Metanephros (tissue), 1 donor: Measurements from ENCODE around the gene TMEM176B. TPM values are rescaled to one million over a fixed set of nuclear protein-coding genes. Genes with fewer than 3 reads are reported as not detected.

Experiments used
- total RNA-seq: library from RNA; depleted of rRNA; stranded (reverse); fragments of >200 nt; gene quantifications from one replicate; pipeline ENCODE4 v1.2.3, GENCODE V29; 2014

Gene TMEM176B
- 69.6 TPM for total RNA-seq

DNA sequence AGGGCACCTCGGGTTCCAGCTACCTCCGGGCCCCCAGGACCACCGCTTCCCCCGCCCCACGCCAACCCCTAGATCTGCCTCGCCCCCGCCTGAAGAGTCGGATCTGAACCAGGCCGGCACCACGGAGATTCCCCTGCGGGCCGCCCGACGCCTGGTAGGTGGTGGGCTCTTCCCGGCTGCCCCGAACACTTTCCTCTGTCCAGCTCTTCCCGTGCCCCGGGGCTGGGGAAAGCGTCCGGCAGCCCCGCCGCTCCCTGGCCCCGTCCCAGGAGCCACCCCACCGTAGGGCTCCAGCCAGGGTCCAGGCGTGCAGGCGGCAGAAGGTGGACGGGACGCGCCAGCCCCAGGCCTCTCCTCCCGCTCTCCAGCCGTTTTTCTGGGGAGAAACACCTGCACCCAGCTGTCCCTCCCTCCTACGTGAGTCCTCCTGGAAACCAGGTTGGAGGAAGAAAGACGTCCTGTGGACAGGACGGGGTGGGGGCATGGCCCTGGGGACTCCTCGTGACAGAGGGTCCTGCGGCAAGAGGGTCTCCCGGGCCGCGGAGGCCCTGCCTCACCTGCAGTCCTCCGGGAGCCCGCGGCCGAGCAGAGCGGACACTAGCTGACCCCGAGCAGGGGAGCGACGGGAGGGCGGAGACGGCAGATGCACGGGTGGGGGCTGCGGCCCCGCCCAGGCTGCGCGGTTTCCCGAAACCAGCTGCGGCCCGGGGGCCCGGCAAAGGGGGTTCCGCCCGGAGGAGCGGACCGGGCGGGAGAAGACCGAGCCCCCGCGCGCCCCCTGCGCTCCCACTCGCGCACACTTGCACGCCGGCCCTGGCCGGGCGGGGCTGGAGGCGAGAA, at the start of gene TMEM176B:
TMEM176B (minus strand) TSS at position 624 of the 840 bp plus-strand sequence. CDS start 3,795 bp downstream, outside the sequence.

DNA sequence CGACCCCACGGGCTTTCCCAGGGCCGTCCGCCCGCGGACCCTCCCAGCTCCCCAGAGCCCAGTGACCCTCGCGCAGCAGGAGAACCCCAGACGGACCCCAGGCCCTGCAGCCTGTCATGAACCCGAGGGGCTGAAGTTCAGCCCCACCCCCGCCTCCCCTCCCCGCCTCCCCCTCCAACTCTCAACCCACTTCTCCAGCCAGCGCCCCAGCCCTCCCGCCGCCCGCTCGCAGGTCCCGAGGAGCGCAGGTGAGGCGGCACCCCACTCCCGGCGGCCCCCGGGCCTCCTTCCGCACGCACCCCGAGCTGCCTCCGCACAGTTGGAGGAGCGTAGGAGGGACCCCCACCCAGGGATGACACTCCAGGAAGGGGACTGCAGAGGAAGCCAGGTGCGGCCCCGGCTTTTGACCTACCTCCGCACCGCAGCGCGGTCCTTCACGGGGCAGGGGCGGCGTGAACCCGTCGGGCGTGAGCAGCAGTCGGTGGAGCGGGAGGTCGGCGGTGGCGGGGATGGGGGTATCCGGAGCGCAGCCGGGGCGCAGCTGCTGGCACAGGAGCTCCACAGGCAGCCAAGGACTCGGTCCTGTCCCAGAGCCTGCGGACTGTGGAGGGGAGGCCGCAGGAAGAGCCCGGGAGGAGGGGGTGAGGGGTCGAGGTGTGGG, 547 bp upstream of the TMEM176B start, which contains the start of gene TMEM176A:
TMEM176A (plus strand) TSS at position 189 of the 661 bp plus-strand sequence. CDS start 782 bp downstream, outside the sequence.

Other genes starting within 250 kb of the TMEM176B start
- gene GIMAP4, start 233.0 kb downstream of the TMEM176B start, total RNA-seq, result 24.2 TPM
- gene GIMAP6, start 168.0 kb downstream of the TMEM176B start, total RNA-seq, result 18.9 TPM
- 10.0 TPM for gene GIMAP2, start 114.7 kb downstream of the TMEM176B start, total RNA-seq
- 2.6 TPM for gene GIMAP1, start 83.8 kb downstream of the TMEM176B start, total RNA-seq
- 17.0 TPM for gene GIMAP5, start 62.9 kb downstream of the TMEM176B start, total RNA-seq
- 71.8 TPM for gene TMEM176A, start 405 bp upstream of the TMEM176B start, total RNA-seq
- gene AOC1, start 52.2 kb upstream of the TMEM176B start, total RNA-seq, result 82.9 TPM
- 14.4 TPM for gene KCNH2, start 178.0 kb upstream of the TMEM176B start, total RNA-seq
- gene NOS3, start 190.7 kb upstream of the TMEM176B start, total RNA-seq, result 22.5 TPM
- gene ATG9B, start 224.1 kb upstream of the TMEM176B start, total RNA-seq, result 0.70 TPM
- gene ABCB8, start 228.1 kb upstream of the TMEM176B start, total RNA-seq, result 24.6 TPM
- gene ASIC3, start 248.2 kb upstream of the TMEM176B start, total RNA-seq, result 0.76 TPM